GM19395 (cell line): ENCODE results near the gene HNRNPCL2.
"Not testable (repeated sequence)": the region's sequence is repeated elsewhere in the genome, so short reads cannot be mapped to it uniquely, and the experiment has no call there.

ENCODE experiments used
- ATAC-seq: cut with Tn5 transposase; IDR thresholded peaks from one replicate; pipeline ENCODE4 v1.9.1; 2021; ENCODE audit warnings: mild to moderate bottlenecking, moderate library complexity; ENCODE audit not compliant: unreplicated experiment

Gene HNRNPCL2

GRCh38 chr1:13116754-13117153 lies at the start of gene HNRNPCL2:
Gene HNRNPCL2 (minus strand): TSS chr1:13116854. CDS start chr1:13116400, 454 bp downstream.
- not testable (repeated sequence) for ATAC-seq

- not testable (repeated sequence) for ATAC-seq
Observed at GRCh38 chr1:13165531-13165930, 48.9 kb upstream of the HNRNPCL2 start, which contains the start of gene HNRNPCL4. Gene HNRNPCL4 (minus strand): TSS chr1:13165631. CDS start chr1:13165467, 164 bp downstream.

- not testable (repeated sequence) for ATAC-seq
Observed at GRCh38 chr1:13155909-13156308, 39.3 kb upstream of the HNRNPCL2 start, which contains the start of gene PRAMEF26. Gene PRAMEF26 (minus strand): TSS chr1:13156009. CDS start chr1:13153095, 2,914 bp downstream.

GRCh38 chr1:13070474-13070873 lies 46.2 kb downstream of the HNRNPCL2 start, which contains the start of gene PRAMEF25:
Gene PRAMEF25 (plus strand): TSS chr1:13070774. CDS start chr1:13073694, 2,920 bp downstream.
- not testable (repeated sequence) for ATAC-seq
